ENCODE results near the gene TMEM132D. TPM values are rescaled to one million over a fixed set of nuclear protein-coding genes. Genes with fewer than 3 reads are reported as not detected.

The TMEM132D gene
- total and polyA plus RNA-seq, 2 donors (not counting 3 experiments of a cell fraction or from before 2014, with no cell fraction given): not detected

DNA sequence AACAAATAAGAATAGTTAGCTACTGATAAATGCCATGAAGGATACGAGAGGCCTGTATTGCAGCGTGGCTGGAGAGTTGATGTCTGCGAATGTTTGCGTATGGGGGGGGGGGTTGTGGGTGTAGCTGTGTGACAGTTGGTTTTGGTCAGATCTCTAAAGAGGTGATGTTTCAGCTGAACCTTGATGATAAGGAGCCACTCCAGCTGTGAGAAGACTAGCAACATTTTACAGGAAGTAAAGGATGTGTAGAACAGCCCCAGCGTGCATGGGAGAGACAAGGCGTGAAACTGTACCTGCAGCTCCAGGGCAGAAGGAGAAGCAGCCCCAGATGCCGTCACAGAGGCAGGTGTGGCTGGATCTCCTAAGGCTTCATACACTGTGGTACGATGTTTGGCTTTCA lies 416.9 kb downstream of the TMEM132D start:
- CTCF ChIA-PET: no interaction called here
- POLR2A ChIA-PET: no interaction called here
- intact Hi-C loops (cut with micrococcal nuclease) (no loop called here), dilution Hi-C loops (cut with MboI; ENCODE audit: extremely low pct_ligation_motif_present, low sequenced_read_pairs) (no loop called here)
- H3K4me3 ChIP-seq (replicated peaks in 1 of 3; ENCODE audit: insufficient read depth in 1 of 3, low read depth in 1 of 3, low read length in 3 of 3): no peak overlapping the region
- no peak overlapping the region for H3K4me2 ChIP-seq (ENCODE audit: insufficient read depth, low read length)
- H3K27ac ChIP-seq (ENCODE audit: insufficient read depth, low read depth, low read length): no peak overlapping the region
- H3K9ac ChIP-seq (replicated peaks; ENCODE audit: extremely low read depth, insufficient read depth, low read length): no peak overlapping the region
- DNase-seq (ENCODE audit: low read depth, low spot score) (no peak), FAIRE-seq (no peak)
- H3K79me2 ChIP-seq (ENCODE audit: control insufficient read depth, insufficient read depth, low read length): no peaks in the 10 kb centered on the region
- H2AFZ ChIP-seq (ENCODE audit: low read depth, low read length): no peak overlapping the region
- H3K27me3 ChIP-seq (ENCODE audit: control insufficient read depth in 2 of 2, insufficient read depth in 2 of 2, low read length in 2 of 2): no peaks in the 10 kb centered on the region
- BruUV-seq (replicated peaks): no TSS peak
- TF ChIP-seq FOS (IDR thresholded peaks at IDR 0.05; ENCODE audit: borderline replicate concordance, insufficient read depth, low read length): no peak
- no peak for TF ChIP-seq GATA2 (IDR thresholded peaks at IDR 0.05; ENCODE audit: insufficient read depth, insufficient read length, low read depth, low read length)
- TF ChIP-seq MYC (IDR thresholded peaks at IDR 0.05; ENCODE audit: low read depth, low read length): no peak
- no peak for TF ChIP-seq EZH2 (IDR thresholded peaks at IDR 0.05; ENCODE audit: borderline replicate concordance, low read depth, low read length, severe bottlenecking)
- TF ChIP-seq POLR2A (IDR thresholded peaks at IDR 0.05; ENCODE audit: low read depth, low read length): no peak
- no peaks in the 10 kb centered on the region for H4K20me1 ChIP-seq (replicated peaks; ENCODE audit: control insufficient read depth, extremely low read depth, insufficient read depth, low read length)
- no peaks in the 10 kb centered on the region for H3K4me1 ChIP-seq (ENCODE audit: control insufficient read depth, extremely low read depth, insufficient read depth, low read length)
- H3K36me3 ChIP-seq (ENCODE audit: control insufficient read depth in 2 of 2, extremely low read depth in 1 of 2, insufficient read depth in 2 of 2, low read length in 2 of 2): no peaks in the 10 kb centered on the region
- H3K9me3 ChIP-seq (replicated peaks; ENCODE audit: control insufficient read depth, insufficient read depth, low read length): peaks cover 20% of the 10 kb centered on the region
- no peaks in the 10 kb centered on the region for H3K9me1 ChIP-seq (replicated peaks; ENCODE audit: control insufficient read depth, extremely low read depth, insufficient read depth, low read length)

DNA sequence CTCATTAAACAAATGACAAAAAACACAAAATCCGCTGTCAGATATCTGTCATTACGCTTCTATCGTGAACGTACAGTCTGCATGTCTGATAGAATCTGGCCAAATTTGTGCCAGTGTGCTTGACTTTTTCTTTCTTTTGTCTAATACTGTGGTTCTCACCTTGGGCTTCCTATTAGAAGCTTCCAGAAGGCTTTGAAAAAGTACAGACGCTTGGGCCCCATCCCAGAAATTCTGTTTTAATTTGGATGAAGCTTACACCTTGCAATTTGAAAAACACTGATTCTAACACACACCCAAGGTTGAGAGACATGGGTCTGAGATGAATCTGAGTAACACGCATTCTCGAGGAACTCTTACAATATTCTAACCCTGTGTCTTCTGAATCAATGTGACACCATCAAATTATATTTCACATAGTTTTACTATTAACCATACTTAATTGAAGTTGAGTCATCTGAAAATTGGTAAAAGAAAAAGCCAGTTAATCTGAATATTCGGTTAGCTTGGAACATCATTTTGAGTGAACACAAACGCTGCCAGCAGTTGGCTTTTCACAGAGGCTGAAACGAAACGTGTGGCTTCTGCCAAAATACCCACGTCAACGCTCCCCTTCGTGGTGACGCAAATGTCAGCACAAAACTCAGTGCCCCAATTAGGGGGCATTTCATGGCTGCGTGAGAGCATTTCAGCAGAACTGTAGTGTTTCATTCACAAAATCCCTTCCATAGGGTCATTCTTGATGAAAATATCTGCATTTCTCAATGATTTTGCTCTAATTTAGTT lies 420.5 kb downstream of the TMEM132D start:
- TF ChIP-seq MYC (IDR thresholded peaks at IDR 0.05; ENCODE audit: low read depth, low read length) (no peak), GATA2 (IDR thresholded peaks at IDR 0.05; ENCODE audit: insufficient read depth, insufficient read length, low read depth, low read length) (no peak), POLR2A (IDR thresholded peaks at IDR 0.05; ENCODE audit: low read depth, low read length) (no peak), POLR2AphosphoS5 (IDR thresholded peaks at IDR 0.05; ENCODE audit: insufficient read depth, low read depth, low read length) (no peak), JUN (IDR thresholded peaks at IDR 0.05; ENCODE audit: borderline replicate concordance, insufficient read depth, insufficient read length, low read depth) (no peak)
- TF ChIP-seq, protein P1, sequence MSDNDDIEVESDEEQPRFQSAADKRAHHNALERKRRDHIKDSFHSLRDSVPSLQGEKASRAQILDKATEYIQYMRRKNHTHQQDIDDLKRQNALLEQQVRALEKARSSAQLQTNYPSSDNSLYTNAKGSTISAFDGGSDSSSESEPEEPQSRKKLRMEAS (IDR thresholded peaks at IDR 0.05; ENCODE audit: insufficient read depth, insufficient read length): no peak
- TF ChIP-seq, protein P2, sequence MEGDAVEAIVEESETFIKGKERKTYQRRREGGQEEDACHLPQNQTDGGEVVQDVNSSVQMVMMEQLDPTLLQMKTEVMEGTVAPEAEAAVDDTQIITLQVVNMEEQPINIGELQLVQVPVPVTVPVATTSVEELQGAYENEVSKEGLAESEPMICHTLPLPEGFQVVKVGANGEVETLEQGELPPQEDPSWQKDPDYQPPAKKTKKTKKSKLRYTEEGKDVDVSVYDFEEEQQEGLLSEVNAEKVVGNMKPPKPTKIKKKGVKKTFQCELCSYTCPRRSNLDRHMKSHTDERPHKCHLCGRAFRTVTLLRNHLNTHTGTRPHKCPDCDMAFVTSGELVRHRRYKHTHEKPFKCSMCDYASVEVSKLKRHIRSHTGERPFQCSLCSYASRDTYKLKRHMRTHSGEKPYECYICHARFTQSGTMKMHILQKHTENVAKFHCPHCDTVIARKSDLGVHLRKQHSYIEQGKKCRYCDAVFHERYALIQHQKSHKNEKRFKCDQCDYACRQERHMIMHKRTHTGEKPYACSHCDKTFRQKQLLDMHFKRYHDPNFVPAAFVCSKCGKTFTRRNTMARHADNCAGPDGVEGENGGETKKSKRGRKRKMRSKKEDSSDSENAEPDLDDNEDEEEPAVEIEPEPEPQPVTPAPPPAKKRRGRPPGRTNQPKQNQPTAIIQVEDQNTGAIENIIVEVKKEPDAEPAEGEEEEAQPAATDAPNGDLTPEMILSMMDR (IDR thresholded peaks at IDR 0.05; ENCODE audit: extremely low read depth in 1 of 2, insufficient read depth in 1 of 2, low read depth in 1 of 2, low read length in 2 of 2): no peak
- no peak for DNase-seq (ENCODE audit: low read depth, low spot score)
- H4K20me1 ChIP-seq (replicated peaks; ENCODE audit: control insufficient read depth, extremely low read depth, insufficient read depth, low read length): no peaks in the 10 kb centered on the region
- ChIA-PET CTCF (no interaction called here), POLR2A (no interaction called here)
- no peak overlapping the region for H3K4me3 ChIP-seq (replicated peaks in 1 of 3; ENCODE audit: insufficient read depth in 1 of 3, low read depth in 1 of 3, low read length in 3 of 3)
- no peaks in the 10 kb centered on the region for H3K79me2 ChIP-seq (ENCODE audit: control insufficient read depth, insufficient read depth, low read length)
- no peaks in the 10 kb centered on the region for H3K9me1 ChIP-seq (replicated peaks; ENCODE audit: control insufficient read depth, extremely low read depth, insufficient read depth, low read length)
- H3K27ac ChIP-seq (ENCODE audit: insufficient read depth, low read depth, low read length): no peak overlapping the region
- intact Hi-C loops (cut with micrococcal nuclease) (no loop called here), dilution Hi-C loops (cut with MboI; ENCODE audit: extremely low pct_ligation_motif_present, low sequenced_read_pairs) (no loop called here)
- no peak overlapping the region for H3K9ac ChIP-seq (replicated peaks; ENCODE audit: extremely low read depth, insufficient read depth, low read length)
- no peaks in the 10 kb centered on the region for H3K4me1 ChIP-seq (ENCODE audit: control insufficient read depth, extremely low read depth, insufficient read depth, low read length)
- no peak for FAIRE-seq
- no peak overlapping the region for H2AFZ ChIP-seq (ENCODE audit: low read depth, low read length)
- H3K4me2 ChIP-seq (ENCODE audit: insufficient read depth, low read length): no peak overlapping the region
- H3K27me3 ChIP-seq (ENCODE audit: control insufficient read depth in 2 of 2, insufficient read depth in 2 of 2, low read length in 2 of 2): no peaks in the 10 kb centered on the region
- no TSS peak for BruUV-seq (replicated peaks)
- H3K36me3 ChIP-seq (ENCODE audit: control insufficient read depth in 2 of 2, extremely low read depth in 1 of 2, insufficient read depth in 2 of 2, low read length in 2 of 2): no peaks in the 10 kb centered on the region
- peaks cover 21% of the 10 kb centered on the region for H3K9me3 ChIP-seq (replicated peaks; ENCODE audit: control insufficient read depth, insufficient read depth, low read length)
